OCI-LY1 (cell line): Measurements from ENCODE around the gene ARHGEF33.

Experiments used
- EZH2 ChIP-seq: fragments of 200-600 bp; sonication (generic), shearing (Covaris generic); IDR thresholded peaks from 2 replicates; pipeline ENCODE4 v1.8.0; 2017; ENCODE audit warnings: borderline replicate concordance, mixed run types, mild to moderate bottlenecking, antibody characterized with exemption, low read length, moderate library complexity, mixed read lengths
- TF ChIP-seq, protein P1 (sequence below): fragments of 200-600 bp; sonication (generic), shearing (Covaris generic); IDR thresholded peaks from 2 replicates; pipeline ENCODE4 v1.5.1; 2017; ENCODE audit warnings: mild to moderate bottlenecking, antibody characterized with exemption, low read length, moderate library complexity, mixed read lengths

DNA sequence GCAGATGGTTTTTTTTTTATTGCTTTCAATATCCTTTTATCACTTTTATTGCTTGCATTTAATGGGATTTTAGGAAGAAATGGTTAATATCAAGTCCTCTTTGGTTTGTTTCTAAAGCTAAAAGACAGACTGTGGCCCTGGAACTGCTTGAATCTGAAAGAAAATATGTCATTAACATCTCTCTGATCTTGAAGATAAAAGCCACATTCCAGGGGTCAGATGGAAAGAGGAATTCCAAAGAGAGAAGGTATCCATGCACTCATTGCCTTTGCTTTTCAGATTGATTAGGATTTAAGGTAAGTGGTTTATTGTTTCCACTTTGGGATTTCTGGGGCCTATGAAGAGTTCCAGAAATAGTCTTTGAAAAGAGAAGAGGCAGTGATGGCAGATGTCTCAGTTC lies 54.1 kb downstream of the ARHGEF33 start:
- TF ChIP-seq, protein P1, sequence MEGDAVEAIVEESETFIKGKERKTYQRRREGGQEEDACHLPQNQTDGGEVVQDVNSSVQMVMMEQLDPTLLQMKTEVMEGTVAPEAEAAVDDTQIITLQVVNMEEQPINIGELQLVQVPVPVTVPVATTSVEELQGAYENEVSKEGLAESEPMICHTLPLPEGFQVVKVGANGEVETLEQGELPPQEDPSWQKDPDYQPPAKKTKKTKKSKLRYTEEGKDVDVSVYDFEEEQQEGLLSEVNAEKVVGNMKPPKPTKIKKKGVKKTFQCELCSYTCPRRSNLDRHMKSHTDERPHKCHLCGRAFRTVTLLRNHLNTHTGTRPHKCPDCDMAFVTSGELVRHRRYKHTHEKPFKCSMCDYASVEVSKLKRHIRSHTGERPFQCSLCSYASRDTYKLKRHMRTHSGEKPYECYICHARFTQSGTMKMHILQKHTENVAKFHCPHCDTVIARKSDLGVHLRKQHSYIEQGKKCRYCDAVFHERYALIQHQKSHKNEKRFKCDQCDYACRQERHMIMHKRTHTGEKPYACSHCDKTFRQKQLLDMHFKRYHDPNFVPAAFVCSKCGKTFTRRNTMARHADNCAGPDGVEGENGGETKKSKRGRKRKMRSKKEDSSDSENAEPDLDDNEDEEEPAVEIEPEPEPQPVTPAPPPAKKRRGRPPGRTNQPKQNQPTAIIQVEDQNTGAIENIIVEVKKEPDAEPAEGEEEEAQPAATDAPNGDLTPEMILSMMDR: no peak
- no peak for TF ChIP-seq EZH2
